Left renal pelvis (tissue), 4 donors: ENCODE results near the gene ZNF683. TPM values are rescaled to one million over a fixed set of nuclear protein-coding genes. Genes with fewer than 3 reads are reported as not detected.

Experiments
- DNase-seq, 4 donors: peaks; one replicate each; pipeline ENCODE4 v3.0.0-alpha.2; 2013; ENCODE audit warnings: low read depth in 4 of 4, low spot score in 3 of 4
- polyA plus RNA-seq, 4 donors: library from polyadenylated mRNA; unstranded; fragments of 120-200 nt; gene quantifications; one replicate each; pipeline ENCODE4 v1.2.1, GENCODE V29; 2013; ENCODE audit not compliant: insufficient read length in 4 of 4

ZNF683 gene
- polyA plus RNA-seq, 4 donors, result not detected

GRCh38 chr1:26315874-26316850, 56.4 kb downstream of the ZNF683 start:
- DNase-seq, result no peak

- no peak for DNase-seq
Observed at GRCh38 chr1:26314501-26314900, 58.0 kb downstream of the ZNF683 start.

Other genes with a start within 250 kb of the ZNF683 start
- 1 to 10 TPM in 3 of 4 donors, under 1 TPM in 1; 0.50 to 1.2 (median 1.2) TPM for gene FAM110D, start 213.7 kb downstream of the ZNF683 start, polyA plus RNA-seq
- under 1 TPM in 1 of 4 donors, not detected in 3; 0.56 TPM for gene C1orf232, start 203.8 kb downstream of the ZNF683 start, polyA plus RNA-seq
- gene ZNF593, start 202.8 kb downstream of the ZNF683 start, polyA plus RNA-seq, result 10 to 100 TPM; 10.2 to 20.9 (median 14.4) TPM
- 1 to 10 TPM in 3 of 4 donors, under 1 TPM in 1; 0.74 to 2.0 (median 1.2) TPM for gene ZNF593OS, start 200.9 kb downstream of the ZNF683 start, polyA plus RNA-seq
- 10 to 100 TPM in 2 of 4 donors, 1 to 10 TPM in 2; 2.1 to 20.9 (median 14.2) TPM for gene CNKSR1, start 195.3 kb downstream of the ZNF683 start, polyA plus RNA-seq
- gene CATSPER4, start 182.1 kb downstream of the ZNF683 start, polyA plus RNA-seq, result under 1 TPM in 1 of 4 donors, not detected in 3; 0.12 TPM
- gene CEP85, start 138.6 kb downstream of the ZNF683 start, polyA plus RNA-seq, result 10 to 100 TPM; 12.8 to 20.4 (median 17.5) TPM
- gene SH3BGRL3, start 92.7 kb downstream of the ZNF683 start, polyA plus RNA-seq, result 100 to 1,000 TPM in 3 of 4 donors, 10 to 100 TPM in 1; 98.1 to 119 (median 104) TPM
- 10 to 100 TPM; 18.8 to 56.9 (median 33.7) TPM for gene UBXN11, start 66.1 kb downstream of the ZNF683 start, polyA plus RNA-seq
- 1 to 10 TPM; 2.7 to 6.6 (median 5.2) TPM for gene CD52, start 54.8 kb downstream of the ZNF683 start, polyA plus RNA-seq
- gene CRYBG2, start 18.6 kb downstream of the ZNF683 start, polyA plus RNA-seq, result 1 to 10 TPM in 1 of 4 donors, under 1 TPM in 2, not detected in 1; 0.54 to 1.2 (median 0.98) TPM
- under 1 TPM in 2 of 4 donors, not detected in 2; 0.06 to 0.10 TPM for gene LIN28A, start 38.1 kb upstream of the ZNF683 start, polyA plus RNA-seq
- 10 to 100 TPM; 22.7 to 42.2 (median 34.0) TPM for gene DHDDS, start 59.6 kb upstream of the ZNF683 start, polyA plus RNA-seq
- 1,000 to 10,000 TPM; 1,076 to 1,222 (median 1,158) TPM for gene HMGN2, start 99.7 kb upstream of the ZNF683 start, polyA plus RNA-seq
- gene RPS6KA1, start 157.0 kb upstream of the ZNF683 start, polyA plus RNA-seq, result 10 to 100 TPM in 3 of 4 donors, 1 to 10 TPM in 1; 5.2 to 28.0 (median 19.0) TPM